Activated CD8-positive, alpha-beta T cell treated with anti-CD3 and anti-CD28 coated beads for 36 hours (primary cell): Measurements from ENCODE around the gene METRN. TPM values are rescaled to one million over a fixed set of nuclear protein-coding genes. Genes with fewer than 3 reads are reported as not detected.
"Not testable (repeated sequence)": the region's sequence is repeated elsewhere in the genome, so short reads cannot be mapped to it uniquely, and the experiment has no call there.

ENCODE experiments used
- ATAC-seq: fragments of 200-7000 bp; cut with Tn5 transposase; one replicate; pipeline ENCODE4 v1.10.0; 2021; ENCODE audit warnings: mild to moderate bottlenecking, moderate library complexity
- CTCF ChIA-PET: fragments of 350-600 bp; sonication (Branson Sonifier 250); formaldehyde crosslinking; loops from one replicate; lab custom pipeline; 2021; ENCODE audit warnings: antibody characterized with exemption; lab: Charles Lee
- POLR2A ChIA-PET: fragments of 350-600 bp; sonication (Branson Sonifier 250); formaldehyde crosslinking; loops from one replicate; lab custom pipeline; 2021; ENCODE audit warnings: antibody characterized with exemption; lab: Charles Lee
- DNase-seq: peaks from one replicate; pipeline ENCODE4 v3.0.0-alpha.2; 2020
- H3K27ac Mint-ChIP-seq: one replicate; pipeline ENCODE4 v1.8.0; 2021; ENCODE audit warnings: mild to moderate bottlenecking, mixed read lengths
- H3K27me3 Mint-ChIP-seq: one replicate; pipeline ENCODE4 v1.8.0; 2021; ENCODE audit warnings: mixed read lengths
- H3K36me3 Mint-ChIP-seq: one replicate; pipeline ENCODE4 v1.8.0; 2021; ENCODE audit warnings: low read depth, mixed read lengths
- H3K4me1 Mint-ChIP-seq: one replicate; pipeline ENCODE4 v1.8.0; 2021; ENCODE audit warnings: low read depth, mixed read lengths
- H3K4me3 Mint-ChIP-seq: one replicate; pipeline ENCODE4 v1.8.0; 2021; ENCODE audit warnings: mild to moderate bottlenecking, moderate library complexity, mixed read lengths
- H3K9me3 Mint-ChIP-seq: one replicate; pipeline ENCODE4 v1.8.0; 2021; ENCODE audit warnings: mixed read lengths
- intact Hi-C: fragments of 100-400 bp; cut with micrococcal nuclease; formaldehyde crosslinking; loops from one replicate; pipeline ENCODE4 v1.10.0; 2022
- total RNA-seq, 2 experiments: library from RNA; stranded (reverse); gene quantifications; one replicate each; pipeline ENCODE4 v1.2.3, GENCODE V29; 2021
- TF ChIP-seq, protein P1 (sequence below): fragments of 200-600 bp; IDR thresholded peaks from one replicate; pipeline ENCODE4 v1.8.0; 2022; ENCODE audit warnings: antibody characterized with exemption, mild to moderate bottlenecking

Gene METRN
- total RNA-seq, 2 experiments from 2014 or later = 37.2 to 43.1 TPM

DNA sequence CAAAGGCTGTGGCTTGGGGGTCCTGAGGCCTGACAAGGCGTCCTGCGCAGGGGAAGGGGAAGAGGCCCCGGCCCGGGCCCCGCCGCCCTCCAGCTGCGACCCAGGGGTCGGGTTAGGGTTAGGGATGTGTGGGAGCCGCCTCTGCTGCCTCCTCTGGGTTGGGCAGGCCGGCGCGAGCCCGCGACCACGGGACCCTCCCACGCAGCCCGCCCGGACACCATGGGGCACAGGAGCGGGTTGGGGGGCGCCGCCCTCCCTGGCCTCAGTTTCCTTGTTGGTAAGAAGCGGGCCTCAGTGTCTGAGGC lies 25.5 kb downstream of the METRN start:
- H3K9me3 Mint-ChIP-seq = no peaks in the 10 kb centered on the region
- peaks cover 4% of the 10 kb centered on the region for H3K36me3 Mint-ChIP-seq
- H3K27ac Mint-ChIP-seq = peak overlapping the region; percentile 63
- CTCF ChIA-PET = interaction anchor here (0.9 to 6.4 kb wide), 10 partner anchors 9 to 65 kb away, joined by 3 to 37 read pairs (median 6); partner anchors contain the start of genes ANTKMT, CHTF18, METRN and RHBDL1
- POLR2A ChIA-PET = interaction anchor here (1.4 to 9.3 kb wide), 4 partner anchors 10 to 44 kb away, joined by 3 to 84 read pairs (median 8); partner anchors contain the start of genes ANTKMT and CCDC78
- peak overlapping the region; percentile 80 for H3K4me3 Mint-ChIP-seq
- no peaks in the 10 kb centered on the region for H3K27me3 Mint-ChIP-seq
- H3K4me1 Mint-ChIP-seq = peaks cover 25% of the 10 kb centered on the region
- intact Hi-C loops = no loop called here
- DNase-seq = no peak
- ATAC-seq = no peak
- TF ChIP-seq, protein P1, sequence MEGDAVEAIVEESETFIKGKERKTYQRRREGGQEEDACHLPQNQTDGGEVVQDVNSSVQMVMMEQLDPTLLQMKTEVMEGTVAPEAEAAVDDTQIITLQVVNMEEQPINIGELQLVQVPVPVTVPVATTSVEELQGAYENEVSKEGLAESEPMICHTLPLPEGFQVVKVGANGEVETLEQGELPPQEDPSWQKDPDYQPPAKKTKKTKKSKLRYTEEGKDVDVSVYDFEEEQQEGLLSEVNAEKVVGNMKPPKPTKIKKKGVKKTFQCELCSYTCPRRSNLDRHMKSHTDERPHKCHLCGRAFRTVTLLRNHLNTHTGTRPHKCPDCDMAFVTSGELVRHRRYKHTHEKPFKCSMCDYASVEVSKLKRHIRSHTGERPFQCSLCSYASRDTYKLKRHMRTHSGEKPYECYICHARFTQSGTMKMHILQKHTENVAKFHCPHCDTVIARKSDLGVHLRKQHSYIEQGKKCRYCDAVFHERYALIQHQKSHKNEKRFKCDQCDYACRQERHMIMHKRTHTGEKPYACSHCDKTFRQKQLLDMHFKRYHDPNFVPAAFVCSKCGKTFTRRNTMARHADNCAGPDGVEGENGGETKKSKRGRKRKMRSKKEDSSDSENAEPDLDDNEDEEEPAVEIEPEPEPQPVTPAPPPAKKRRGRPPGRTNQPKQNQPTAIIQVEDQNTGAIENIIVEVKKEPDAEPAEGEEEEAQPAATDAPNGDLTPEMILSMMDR = no peak

DNA sequence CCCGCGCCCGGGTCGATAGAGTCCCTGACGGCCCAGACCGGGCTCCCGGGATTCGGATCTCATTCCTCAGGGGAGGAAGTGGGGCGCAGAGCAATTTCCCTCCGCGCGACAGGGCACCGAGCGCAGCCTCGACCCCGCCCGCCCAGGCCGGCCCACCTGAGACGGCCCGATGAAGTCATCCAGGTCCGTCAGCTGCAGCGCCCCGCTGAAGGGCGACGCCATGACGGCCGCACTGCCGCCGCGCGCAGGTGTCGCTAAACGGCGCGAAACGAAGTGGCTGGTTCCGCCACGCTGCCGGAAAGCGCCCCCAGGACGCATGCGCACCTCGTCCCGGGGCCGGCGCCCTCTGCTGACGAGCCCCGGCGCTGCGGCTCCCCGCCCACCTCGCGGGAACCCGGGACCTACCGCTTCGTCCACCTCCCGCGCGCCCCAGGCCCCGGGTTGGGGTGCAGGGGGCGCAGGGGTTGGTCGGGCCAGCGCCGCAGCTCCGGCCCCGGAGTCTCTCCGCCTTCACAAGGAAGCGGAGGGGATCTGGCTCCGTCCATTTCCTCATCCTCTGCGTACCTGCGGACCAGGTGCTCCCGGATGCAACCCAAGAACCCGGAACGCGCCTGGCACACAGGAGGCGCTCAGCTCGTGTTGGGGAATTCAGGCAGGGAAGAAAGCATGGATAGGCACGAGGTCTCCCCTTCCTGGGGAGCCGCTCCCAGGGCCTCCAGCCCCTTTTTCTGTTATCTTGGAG lies 26.0 kb downstream of the METRN start, which contains the start of gene CIAO3:
CIAO3 (minus strand) TSS at position 234 of the 742 bp plus-strand sequence; CDS start at position 222, 12 bp downstream.
- DNase-seq (peak; percentile 92), ATAC-seq (peak; percentile 85)
- TF ChIP-seq, protein P1 = peak; percentile 88
- H3K9me3 Mint-ChIP-seq = no peaks in the 10 kb centered on the region
- H3K27ac Mint-ChIP-seq = peak within 1 kb of the TSS; percentile 63
- peaks cover 4% of the 10 kb centered on the region for H3K36me3 Mint-ChIP-seq
- H3K4me3 Mint-ChIP-seq = peak within 1 kb of the TSS; percentile 80
- POLR2A ChIA-PET = interaction anchor here (0.6 to 9.3 kb wide), 6 partner anchors 10 to 613 kb away, joined by 3 to 84 read pairs (median 4); partner anchors contain the start of genes ANTKMT and CCDC78
- intact Hi-C loops = no loop called here
- no peaks in the 10 kb centered on the region for H3K27me3 Mint-ChIP-seq
- H3K4me1 Mint-ChIP-seq = peaks cover 20% of the 10 kb centered on the region
- CTCF ChIA-PET = interaction anchor here (0.7 to 6.4 kb wide), 14 partner anchors 9 to 345 kb away, joined by 3 to 37 read pairs (median 5); partner anchors contain the start of genes ANTKMT, CHTF18, METRN and RHBDL1

GRCh38 chr16:741986-742629 lies 27.2 kb downstream of the METRN start:
- intact Hi-C loops = no loop called here
- Mint-ChIP-seq H3K4me1 (peaks cover 14% of the 10 kb centered on the region), H3K4me3 (peak overlapping the region; percentile 73), H3K36me3 (peaks cover 4% of the 10 kb centered on the region), H3K27ac (no peak overlapping the region), H3K9me3 (no peaks in the 10 kb centered on the region), H3K27me3 (no peaks in the 10 kb centered on the region)
- ChIA-PET POLR2A (interaction anchor here (0.6 to 9.3 kb wide), 4 partner anchors 11 to 612 kb away, joined by 3 to 84 read pairs (median 8); partner anchors contain the start of genes ANTKMT and CCDC78), CTCF (interaction anchor here (0.5 to 6.4 kb wide), 5 partner anchors 8 to 215 kb away, joined by 3 to 37 read pairs (median 3); partner anchors contain the start of genes ANTKMT, CAPN15 and WDR24)
- ATAC-seq = no peak
- TF ChIP-seq, protein P1 = no peak
- no peak for DNase-seq

- intact Hi-C loops, H3K27me3 Mint-ChIP-seq, H3K4me3 Mint-ChIP-seq, DNase-seq, ATAC-seq, H3K36me3 Mint-ChIP-seq, H3K9me3 Mint-ChIP-seq, H3K27ac Mint-ChIP-seq: not testable (repeated sequence)
- H3K4me1 Mint-ChIP-seq = peaks cover 12% of the 10 kb centered on the region
- CTCF ChIA-PET = interaction anchor here (0.5 to 6.4 kb wide), 3 partner anchors 22 to 215 kb away, joined by 3 to 37 read pairs (median 30); partner anchors contain the start of genes ANTKMT and CAPN15
- POLR2A ChIA-PET = interaction anchor here (0.6 to 9.3 kb wide), 3 partner anchors 15 to 73 kb away, joined by 4 to 84 read pairs (median 4); partner anchors contain the start of genes ANTKMT and CCDC78
Observed at GRCh38 chr16:742894-743293, 28.0 kb downstream of the METRN start.
